Vagina (tissue), 2 donors: ENCODE measurements around the gene AKAP13. TPM values are rescaled to one million over a fixed set of nuclear protein-coding genes. Genes with fewer than 3 reads are reported as not detected.
A peak's percentile ranks its signal among the peaks of the same experiment; 100 is the strongest.

Experiments used
- DNase-seq, 2 donors: peaks; one replicate each; pipeline ENCODE4 v3.0.0-alpha.2; 2017; ENCODE audit errors: extremely low spot score in 2 of 2
- H3K27ac ChIP-seq: fragments of 200-600 bp; sonication (generic); one replicate; pipeline ENCODE4 v1.5.1; 2019
- H3K27me3 ChIP-seq: fragments of 200-600 bp; sonication (generic); one replicate; pipeline ENCODE4 v1.5.1; 2019
- H3K36me3 ChIP-seq, 2 donors: fragments of 200-600 bp; sonication (generic); one replicate each; pipeline ENCODE4 v1.5.1; 2017 to 2019
- H3K4me1 ChIP-seq: fragments of 200-600 bp; sonication (generic); one replicate; pipeline ENCODE4 v1.5.1; 2019
- H3K4me3 ChIP-seq, 2 donors: fragments of 200-600 bp; sonication (generic); 1 replicate in 1 of 2; 2 replicates in 1 of 2; pipeline ENCODE4 v1.5.1; 2016 to 2019
- H3K9me3 ChIP-seq: fragments of 200-600 bp; sonication (generic); one replicate; pipeline ENCODE4 v1.5.1; 2019
- POLR2A ChIP-seq, 2 donors: fragments of 450-650 bp; IDR thresholded peaks; one replicate each; pipeline ENCODE4 v1.6.1; 2017; ENCODE audit warnings: antibody characterized with exemption in 2 of 2, mild to moderate bottlenecking in 2 of 2, moderate library complexity in 2 of 2
- POLR2AphosphoS5 ChIP-seq, 2 donors: sonication (generic); formaldehyde crosslinking; IDR thresholded peaks; one replicate each; pipeline ENCODE4 v1.9.0; 2017; ENCODE audit warnings: antibody characterized with exemption in 2 of 2, mild to moderate bottlenecking in 2 of 2, low read depth in 1 of 2; ENCODE audit not compliant: insufficient read depth in 1 of 2
- intact Hi-C: fragments of 100-400 bp; cut with DNase I; formaldehyde crosslinking; loops from one replicate; pipeline ENCODE4 v1.15.1; 2023
- total RNA-seq: library from RNA; depleted of rRNA; stranded (reverse); fragments of >200 nt; gene quantifications from one replicate; pipeline ENCODE4 v1.2.3, GENCODE V29; 2016
- TF ChIP-seq, protein P1 (sequence below), 3 experiments: fragments of 450-650 bp in 2 of 3; fragments of 200-600 bp in 1 of 3; sonication (generic) in 1 of 3; IDR thresholded peaks; one replicate each; pipeline ENCODE4 v1.5.1; 2017 to 2019; ENCODE audit warnings: antibody characterized with exemption in 3 of 3, mild to moderate bottlenecking in 2 of 3, moderate library complexity in 2 of 3

AKAP13 gene
- total RNA-seq, 1 donor from 2014 or later: 177 TPM

GRCh38 chr15:85494048-85494777 is 113.8 kb downstream of the AKAP13 start:
- Histone ChIP-seq H3K36me3 (no peaks in the 10 kb centered on the region), H3K4me1 (peaks cover 48% of the 10 kb centered on the region), H3K27ac (no peak overlapping the region), H3K27me3 (no peaks in the 10 kb centered on the region), H3K9me3 (no peaks in the 10 kb centered on the region), H3K4me3 (no peak overlapping the region)
- TF ChIP-seq POLR2AphosphoS5 (IDR thresholded peaks at IDR 0.05; ENCODE audit: insufficient read depth in 1 of 2, low read depth in 1 of 2): peak in 1 of 2 donors; percentile 76
- TF ChIP-seq, protein P1, sequence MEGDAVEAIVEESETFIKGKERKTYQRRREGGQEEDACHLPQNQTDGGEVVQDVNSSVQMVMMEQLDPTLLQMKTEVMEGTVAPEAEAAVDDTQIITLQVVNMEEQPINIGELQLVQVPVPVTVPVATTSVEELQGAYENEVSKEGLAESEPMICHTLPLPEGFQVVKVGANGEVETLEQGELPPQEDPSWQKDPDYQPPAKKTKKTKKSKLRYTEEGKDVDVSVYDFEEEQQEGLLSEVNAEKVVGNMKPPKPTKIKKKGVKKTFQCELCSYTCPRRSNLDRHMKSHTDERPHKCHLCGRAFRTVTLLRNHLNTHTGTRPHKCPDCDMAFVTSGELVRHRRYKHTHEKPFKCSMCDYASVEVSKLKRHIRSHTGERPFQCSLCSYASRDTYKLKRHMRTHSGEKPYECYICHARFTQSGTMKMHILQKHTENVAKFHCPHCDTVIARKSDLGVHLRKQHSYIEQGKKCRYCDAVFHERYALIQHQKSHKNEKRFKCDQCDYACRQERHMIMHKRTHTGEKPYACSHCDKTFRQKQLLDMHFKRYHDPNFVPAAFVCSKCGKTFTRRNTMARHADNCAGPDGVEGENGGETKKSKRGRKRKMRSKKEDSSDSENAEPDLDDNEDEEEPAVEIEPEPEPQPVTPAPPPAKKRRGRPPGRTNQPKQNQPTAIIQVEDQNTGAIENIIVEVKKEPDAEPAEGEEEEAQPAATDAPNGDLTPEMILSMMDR (IDR thresholded peaks at IDR 0.05): no peak
- no peak for DNase-seq
- intact Hi-C loops: no loop called here

- intact Hi-C loops: no loop called here
- Histone ChIP-seq H3K27me3 (no peaks in the 10 kb centered on the region), H3K27ac (no peak overlapping the region), H3K4me1 (peaks cover 57% of the 10 kb centered on the region), H3K9me3 (no peaks in the 10 kb centered on the region), H3K4me3 (no peak overlapping the region), H3K36me3 (no peaks in the 10 kb centered on the region)
- DNase-seq: no peak
- TF ChIP-seq POLR2AphosphoS5 (IDR thresholded peaks at IDR 0.05; ENCODE audit: insufficient read depth in 1 of 2, low read depth in 1 of 2) (no peak), POLR2A (IDR thresholded peaks at IDR 0.05) (no peak)
- TF ChIP-seq, protein P1 (IDR thresholded peaks at IDR 0.05): no peak
Observed at GRCh38 chr15:85495096-85495495, 114.7 kb downstream of the AKAP13 start.

DNA sequence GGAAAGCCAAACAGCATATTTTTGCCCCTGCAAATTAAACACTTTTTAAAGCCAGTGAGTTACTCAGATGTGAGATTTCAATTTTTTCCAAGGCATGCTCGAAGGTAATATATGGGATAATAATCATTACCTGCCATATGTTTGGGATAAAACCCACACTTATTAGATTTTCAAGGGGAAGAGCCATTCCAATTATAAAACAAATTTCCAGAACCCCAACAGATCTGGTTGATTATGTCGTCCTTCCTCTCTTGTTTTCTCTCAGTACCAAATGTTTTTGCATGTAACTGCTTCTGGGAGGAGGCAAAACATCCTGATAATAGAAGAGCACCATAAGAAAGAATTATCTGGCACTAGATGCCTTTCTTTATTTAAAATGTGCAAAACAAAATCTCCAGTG is 115.1 kb downstream of the AKAP13 start:
- TF ChIP-seq POLR2AphosphoS5 (IDR thresholded peaks at IDR 0.05; ENCODE audit: insufficient read depth in 1 of 2, low read depth in 1 of 2) (no peak), POLR2A (IDR thresholded peaks at IDR 0.05) (no peak)
- TF ChIP-seq, protein P1 (IDR thresholded peaks at IDR 0.05): no peak
- intact Hi-C loops: no loop called here

DNA sequence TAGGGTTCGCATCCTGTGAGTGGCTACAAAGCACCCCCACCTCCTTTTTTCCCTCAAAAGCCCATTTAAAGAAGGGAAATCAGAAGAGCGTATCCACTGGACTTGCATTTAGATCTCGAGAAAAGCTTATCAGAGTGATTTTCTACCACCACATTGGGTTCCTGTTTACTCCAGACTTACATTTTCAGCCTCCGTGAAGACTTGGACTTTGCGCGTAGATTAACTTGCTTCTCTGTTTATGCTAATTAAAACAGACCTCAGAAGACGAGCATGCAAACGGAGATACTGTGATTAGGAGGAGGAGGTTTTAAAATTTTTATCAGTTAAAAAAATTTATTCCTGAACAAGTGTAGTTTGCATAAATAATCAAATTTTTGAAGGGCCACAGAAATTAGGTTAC is 115.7 kb downstream of the AKAP13 start:
- no peak overlapping the region for H3K27ac ChIP-seq
- no peak overlapping the region for H3K4me3 ChIP-seq
- no peak for DNase-seq
- TF ChIP-seq POLR2A (IDR thresholded peaks at IDR 0.05): no peak
- TF ChIP-seq, protein P1 (IDR thresholded peaks at IDR 0.05): no peak
- no peak for TF ChIP-seq POLR2AphosphoS5 (IDR thresholded peaks at IDR 0.05; ENCODE audit: insufficient read depth in 1 of 2, low read depth in 1 of 2)
- H3K36me3 ChIP-seq: no peaks in the 10 kb centered on the region
- peaks cover 66% of the 10 kb centered on the region for H3K4me1 ChIP-seq
- intact Hi-C loops: no loop called here
- no peaks in the 10 kb centered on the region for H3K27me3 ChIP-seq
- no peaks in the 10 kb centered on the region for H3K9me3 ChIP-seq

More for the DNA sequence above, 115.1 kb downstream of the AKAP13 start:
- DNase-seq: no peak
- Histone ChIP-seq H3K4me1 (peaks cover 62% of the 10 kb centered on the region), H3K4me3 (no peak overlapping the region), H3K27ac (no peak overlapping the region), H3K36me3 (no peaks in the 10 kb centered on the region), H3K27me3 (no peaks in the 10 kb centered on the region), H3K9me3 (no peaks in the 10 kb centered on the region)

DNA sequence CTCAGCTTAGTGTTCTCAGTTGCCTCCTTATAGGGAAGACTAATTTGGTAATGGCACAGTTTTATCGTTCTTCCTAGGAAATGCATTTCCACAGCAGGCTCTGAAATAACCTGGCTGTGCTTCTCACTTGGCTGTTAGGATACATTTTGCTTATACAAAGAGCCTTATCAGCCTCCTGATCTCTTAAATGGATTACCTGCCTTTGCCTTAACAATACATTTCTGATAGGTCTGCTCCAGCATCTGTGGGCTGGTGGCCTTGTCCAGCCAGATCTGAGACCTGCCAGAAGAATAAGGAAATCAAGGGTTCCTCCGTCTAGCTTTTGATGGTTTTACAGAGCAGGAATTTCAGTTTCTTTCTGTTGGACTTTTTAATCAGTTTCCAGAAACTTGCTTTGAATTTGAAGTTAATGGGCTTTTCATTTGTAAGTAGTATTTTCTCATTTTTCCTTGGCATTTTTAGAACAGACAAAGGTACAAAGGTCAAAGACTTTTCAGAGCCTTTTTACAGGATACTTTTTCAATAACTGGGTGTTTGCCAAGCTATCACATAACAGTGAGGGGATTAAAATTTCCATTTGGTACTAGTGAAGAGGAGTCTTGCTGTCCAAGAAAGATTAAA is 116.3 kb downstream of the AKAP13 start:
- Histone ChIP-seq H3K4me3 (no peak overlapping the region), H3K36me3 (no peaks in the 10 kb centered on the region), H3K9me3 (no peaks in the 10 kb centered on the region), H3K27me3 (no peaks in the 10 kb centered on the region), H3K27ac (no peak overlapping the region), H3K4me1 (peaks cover 66% of the 10 kb centered on the region)
- TF ChIP-seq POLR2A (IDR thresholded peaks at IDR 0.05) (no peak), POLR2AphosphoS5 (IDR thresholded peaks at IDR 0.05; ENCODE audit: insufficient read depth in 1 of 2, low read depth in 1 of 2) (no peak)
- TF ChIP-seq, protein P1 (IDR thresholded peaks at IDR 0.05): no peak
- no peak for DNase-seq
- intact Hi-C loops: no loop called here
